Calu3 (cell line): Measurements from ENCODE around the gene LYPD6. TPM values are rescaled to one million over a fixed set of nuclear protein-coding genes. Genes with fewer than 3 reads are reported as not detected.

Source experiments
- BruUV-seq: library from RNA; stranded (reverse); fragments of 400-500 nt; replicated peaks from 2 replicates; lab custom pipeline; 2021; lab: Mats Ljungman, UMichigan
- CTCF ChIA-PET: fragments of 300-600 bp; sonication (Branson Sonifier 250); formaldehyde crosslinking; loops from one replicate; lab custom pipeline; 2022; ENCODE audit warnings: antibody characterized with exemption; lab: Charles Lee
- DNase-seq: peaks from one replicate; pipeline ENCODE4 v3.0.0; 2022
- H3K27ac Mint-ChIP-seq: one replicate; pipeline ENCODE4 v1.8.0; 2022; ENCODE audit warnings: mixed read lengths; ENCODE audit not compliant: unreplicated experiment
- H3K27me3 Mint-ChIP-seq: one replicate; pipeline ENCODE4 v1.8.0; 2022; ENCODE audit warnings: mixed read lengths; ENCODE audit not compliant: unreplicated experiment
- H3K36me3 Mint-ChIP-seq: one replicate; pipeline ENCODE4 v1.8.0; 2022; ENCODE audit warnings: mild to moderate bottlenecking, moderate library complexity, mixed read lengths; ENCODE audit not compliant: insufficient read depth, unreplicated experiment
- H3K4me1 Mint-ChIP-seq: one replicate; pipeline ENCODE4 v1.8.0; 2022; ENCODE audit warnings: mild to moderate bottlenecking, low read depth, mixed read lengths; ENCODE audit not compliant: unreplicated experiment
- H3K4me3 Mint-ChIP-seq: one replicate; pipeline ENCODE4 v1.8.0; 2022; ENCODE audit warnings: mild to moderate bottlenecking, low read depth, moderate library complexity, mixed read lengths; ENCODE audit not compliant: unreplicated experiment
- H3K9me3 Mint-ChIP-seq: one replicate; pipeline ENCODE4 v1.8.0; 2022; ENCODE audit warnings: low read depth, mixed read lengths; ENCODE audit not compliant: unreplicated experiment
- CTCF ChIP-seq: fragments of 200-600 bp; IDR thresholded peaks from one replicate; pipeline ENCODE4 v1.8.0; 2022; ENCODE audit warnings: antibody characterized with exemption; ENCODE audit not compliant: unreplicated experiment
- intact Hi-C: fragments of 100-400 bp; cut with micrococcal nuclease; formaldehyde crosslinking; loops from one replicate; pipeline ENCODE4 v1.10.0; 2022; ENCODE audit not compliant: unreplicated experiment
- total RNA-seq: library from RNA; stranded (reverse); gene quantifications from 2 replicates; pipeline ENCODE4 v1.2.3, GENCODE V29; 2022

LYPD6 gene
- total RNA-seq, 1 experiment from 2014 or later = 3.4 TPM

GRCh38 chr2:149296031-149296430 lies 34.4 kb upstream of the LYPD6 start:
- H3K4me3 Mint-ChIP-seq = no peak overlapping the region
- no peak for TF ChIP-seq CTCF
- H3K27ac Mint-ChIP-seq = no peak overlapping the region
- no peaks in the 10 kb centered on the region for H3K9me3 Mint-ChIP-seq
- no peaks in the 10 kb centered on the region for H3K36me3 Mint-ChIP-seq
- intact Hi-C loops = no loop called here
- H3K4me1 Mint-ChIP-seq = no peaks in the 10 kb centered on the region
- no TSS peak for BruUV-seq
- DNase-seq = no peak
- CTCF ChIA-PET = no interaction called here
- peaks cover 20% of the 10 kb centered on the region for H3K27me3 Mint-ChIP-seq

- peaks cover 55% of the 10 kb centered on the region for H3K27me3 Mint-ChIP-seq
- intact Hi-C loops = no loop called here
- no peak for DNase-seq
- no peaks in the 10 kb centered on the region for H3K9me3 Mint-ChIP-seq
- no TSS peak for BruUV-seq
- no peak overlapping the region for H3K27ac Mint-ChIP-seq
- H3K36me3 Mint-ChIP-seq = no peaks in the 10 kb centered on the region
- no peaks in the 10 kb centered on the region for H3K4me1 Mint-ChIP-seq
- CTCF ChIA-PET = no interaction called here
- no peak for TF ChIP-seq CTCF
- no peak overlapping the region for H3K4me3 Mint-ChIP-seq
Observed at GRCh38 chr2:149307014-149307413, 23.4 kb upstream of the LYPD6 start.

GRCh38 chr2:149310349-149310748 lies 20.0 kb upstream of the LYPD6 start:
- CTCF ChIA-PET = no interaction called here
- Mint-ChIP-seq H3K4me3 (no peak overlapping the region), H3K4me1 (no peaks in the 10 kb centered on the region), H3K36me3 (no peaks in the 10 kb centered on the region), H3K9me3 (no peaks in the 10 kb centered on the region), H3K27me3 (peaks cover 34% of the 10 kb centered on the region), H3K27ac (no peak overlapping the region)
- DNase-seq = no peak
- intact Hi-C loops = loop anchor here (5.0 kb wide), 1 partner anchor 218 kb away; no protein-coding TSS in a partner anchor
- no peak for TF ChIP-seq CTCF
- BruUV-seq = no TSS peak

- intact Hi-C loops = loop anchor here (2.0 to 5.0 kb wide), 2 partner anchors 220 to 295 kb away; no protein-coding TSS in a partner anchor
- Mint-ChIP-seq H3K4me1 (no peaks in the 10 kb centered on the region), H3K27me3 (peaks cover 24% of the 10 kb centered on the region), H3K27ac (no peak overlapping the region), H3K9me3 (no peaks in the 10 kb centered on the region), H3K4me3 (no peak overlapping the region), H3K36me3 (no peaks in the 10 kb centered on the region)
- CTCF ChIA-PET = no interaction called here
- BruUV-seq = no TSS peak
- DNase-seq = no peak
- no peak for TF ChIP-seq CTCF
Observed at GRCh38 chr2:149312039-149312438, 18.3 kb upstream of the LYPD6 start.
